Caco-2 (cell line): ENCODE measurements around the gene GDI2. TPM values are rescaled to one million over a fixed set of nuclear protein-coding genes. Genes with fewer than 3 reads are reported as not detected.

Experiments used
- BruUV-seq: library from RNA; stranded (reverse); fragments of 400-500 nt; replicated peaks from 2 replicates; lab custom pipeline; 2021; lab: Mats Ljungman, UMichigan
- CTCF ChIA-PET: fragments of 300-600 bp; sonication (Branson Sonifier 250); formaldehyde crosslinking; loops from one replicate; lab custom pipeline; 2022; ENCODE audit warnings: antibody characterized with exemption; lab: Charles Lee
- POLR2A ChIA-PET: fragments of 300-600 bp; sonication (Branson Sonifier 250); formaldehyde crosslinking; loops from one replicate; lab custom pipeline; 2022; ENCODE audit warnings: antibody characterized with exemption; lab: Charles Lee
- DNase-seq, 2 experiments: peaks; one replicate each; pipeline versions ENCODE4 v3.0.0 to v3.0.0-alpha.2; 2020 to 2022
- H3K27me3 ChIP-seq: replicated peaks from 2 replicates; pipeline ENCODE4 v1.6.0; 2011; ENCODE audit warnings: low read length; ENCODE audit not compliant: control insufficient read depth, insufficient read depth
- H3K36me3 ChIP-seq: 2 replicates; pipeline ENCODE4 v1.5.1; 2011; ENCODE audit warnings: low read length; ENCODE audit not compliant: control insufficient read depth, insufficient read depth
- H3K4me1 ChIP-seq: fragments of 250-450 bp; sonication (Bioruptor Pico); 2 replicates; pipeline ENCODE4 v1.5.1; 2020; ENCODE audit warnings: mild to moderate bottlenecking
- H3K4me3 ChIP-seq: 2 replicates; pipeline ENCODE4 v1.5.1; 2011; ENCODE audit warnings: low read depth, mild to moderate bottlenecking, control low read depth, low read length
- H3K9me3 ChIP-seq: fragments of 250-450 bp; sonication (Bioruptor Pico); 2 replicates; pipeline ENCODE4 v1.5.1; 2020; ENCODE audit warnings: mild to moderate bottlenecking, moderate library complexity
- H3K27ac Mint-ChIP-seq: one replicate; pipeline ENCODE4 v1.8.0; 2022; ENCODE audit warnings: mixed read lengths; ENCODE audit not compliant: unreplicated experiment
- H3K27me3 Mint-ChIP-seq: one replicate; pipeline ENCODE4 v1.8.0; 2022; ENCODE audit warnings: mixed read lengths; ENCODE audit not compliant: insufficient read depth, unreplicated experiment
- H3K36me3 Mint-ChIP-seq: one replicate; pipeline ENCODE4 v1.8.0; 2022; ENCODE audit warnings: mild to moderate bottlenecking, mixed read lengths; ENCODE audit not compliant: insufficient read depth, unreplicated experiment
- H3K4me1 Mint-ChIP-seq: one replicate; pipeline ENCODE4 v1.8.0; 2022; ENCODE audit warnings: low read depth, mixed read lengths; ENCODE audit not compliant: unreplicated experiment
- H3K4me3 Mint-ChIP-seq: one replicate; pipeline ENCODE4 v1.8.0; 2022; ENCODE audit warnings: mild to moderate bottlenecking, moderate library complexity, mixed read lengths; ENCODE audit not compliant: unreplicated experiment
- H3K9me3 Mint-ChIP-seq: one replicate; pipeline ENCODE4 v1.8.0; 2022; ENCODE audit warnings: mixed read lengths; ENCODE audit not compliant: unreplicated experiment
- CTCF ChIP-seq, 2 experiments: fragments of 200-600 bp in 1 of 2; IDR thresholded peaks; 1 replicate in 1 of 2; 2 replicates in 1 of 2; pipeline versions ENCODE4 v1.5.1 to v1.8.0; 2011 to 2022; ENCODE audit warnings: antibody characterized with exemption in 1 of 2, control low read depth in 1 of 2, inconsistent platforms in 1 of 2, low read depth in 1 of 2, low read length in 1 of 2, mild to moderate bottlenecking in 1 of 2, moderate library complexity in 1 of 2; ENCODE audit not compliant: insufficient read depth in 1 of 2, severe bottlenecking in 1 of 2, unreplicated experiment in 1 of 2
- intact Hi-C: fragments of 100-400 bp; cut with micrococcal nuclease; formaldehyde crosslinking; loops from one replicate; pipeline ENCODE4 v1.10.0; 2022; ENCODE audit not compliant: unreplicated experiment
- total RNA-seq: library from RNA; stranded (reverse); gene quantifications from 2 replicates; pipeline ENCODE4 v1.2.3, GENCODE V29; 2022

Gene GDI2
- total RNA-seq, 1 experiment from 2014 or later, result 446 TPM

DNA sequence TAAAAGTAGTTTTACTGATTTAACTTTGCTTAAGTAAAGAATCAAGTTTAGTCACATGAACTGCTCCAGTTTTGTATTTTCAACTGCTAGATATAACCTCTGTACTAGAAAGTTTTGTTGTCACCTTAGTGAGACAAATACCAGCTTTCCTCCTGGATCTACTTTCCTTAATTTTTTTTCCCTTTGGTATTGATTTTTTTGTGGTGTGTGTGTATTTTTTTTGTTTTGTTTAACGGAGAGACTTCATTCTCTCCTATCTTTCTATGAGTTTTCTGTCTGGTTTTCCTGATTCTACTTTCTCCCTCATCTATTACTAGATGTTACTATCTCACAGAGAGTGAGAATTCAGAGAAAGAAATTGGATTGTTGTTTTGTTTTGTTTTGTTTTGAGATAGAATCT, 76.6 kb downstream of the GDI2 start:
- no TSS peak for BruUV-seq
- Mint-ChIP-seq H3K9me3 (no peaks in the 10 kb centered on the region), H3K27me3 (no peaks in the 10 kb centered on the region), H3K36me3 (peaks cover 55% of the 10 kb centered on the region), H3K27ac (no peak overlapping the region), H3K4me3 (no peak overlapping the region), H3K4me1 (no peaks in the 10 kb centered on the region)
- intact Hi-C loops, result loop anchor here (5.0 kb wide), 1 partner anchor 104 kb away; no protein-coding TSS in a partner anchor
- no peak for TF ChIP-seq CTCF (IDR thresholded peaks at IDR 0.05; ENCODE audit: insufficient read depth in 1 of 2, low read depth in 1 of 2, low read length in 1 of 2, severe bottlenecking in 1 of 2, unreplicated experiment in 1 of 2)
- Histone ChIP-seq H3K36me3 (peaks cover 2% of the 10 kb centered on the region), H3K4me3 (no peak overlapping the region), H3K9me3 (no peaks in the 10 kb centered on the region), H3K27me3 (no peaks in the 10 kb centered on the region), H3K4me1 (no peaks in the 10 kb centered on the region)
- CTCF ChIA-PET, result interaction anchor here (0.6 kb wide), 1 partner anchor 72 kb away, joined by 7 read pairs; no protein-coding TSS in a partner anchor
- POLR2A ChIA-PET, result no interaction called here
- no peak for DNase-seq

DNA sequence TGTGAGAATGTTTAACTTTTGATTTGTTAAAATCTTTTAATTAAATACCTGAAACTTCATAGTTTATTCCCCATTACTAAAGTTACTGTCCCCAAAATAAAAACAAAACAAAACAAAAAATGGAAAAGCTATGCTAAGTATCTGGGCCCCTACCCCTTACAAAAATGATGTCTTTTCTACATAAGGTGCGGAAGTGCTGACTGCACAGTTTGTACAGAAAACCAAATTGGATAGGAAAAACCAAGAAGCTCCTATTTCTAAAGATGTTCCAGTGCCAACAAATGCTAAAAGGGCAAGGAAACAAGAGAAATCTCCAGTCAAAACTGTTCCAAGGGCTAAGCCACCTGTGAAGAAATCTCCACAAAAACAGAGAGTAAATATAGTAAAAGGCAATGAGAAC, 78.1 kb downstream of the GDI2 start:
- DNase-seq, result no peak
- intact Hi-C loops, result loop anchor here (5.0 kb wide), 1 partner anchor 103 kb away; no protein-coding TSS in a partner anchor
- Histone ChIP-seq H3K4me3 (no peak overlapping the region), H3K36me3 (no peaks in the 10 kb centered on the region), H3K27me3 (no peaks in the 10 kb centered on the region), H3K4me1 (no peaks in the 10 kb centered on the region), H3K9me3 (no peaks in the 10 kb centered on the region)
- Mint-ChIP-seq H3K36me3 (peaks cover 65% of the 10 kb centered on the region), H3K27ac (no peak overlapping the region), H3K9me3 (no peaks in the 10 kb centered on the region), H3K27me3 (no peaks in the 10 kb centered on the region), H3K4me3 (no peak overlapping the region), H3K4me1 (no peaks in the 10 kb centered on the region)
- POLR2A ChIA-PET, result no interaction called here
- no peak for TF ChIP-seq CTCF (IDR thresholded peaks at IDR 0.05; ENCODE audit: insufficient read depth in 1 of 2, low read depth in 1 of 2, low read length in 1 of 2, severe bottlenecking in 1 of 2, unreplicated experiment in 1 of 2)
- CTCF ChIA-PET, result no interaction called here
- no TSS peak for BruUV-seq

DNA sequence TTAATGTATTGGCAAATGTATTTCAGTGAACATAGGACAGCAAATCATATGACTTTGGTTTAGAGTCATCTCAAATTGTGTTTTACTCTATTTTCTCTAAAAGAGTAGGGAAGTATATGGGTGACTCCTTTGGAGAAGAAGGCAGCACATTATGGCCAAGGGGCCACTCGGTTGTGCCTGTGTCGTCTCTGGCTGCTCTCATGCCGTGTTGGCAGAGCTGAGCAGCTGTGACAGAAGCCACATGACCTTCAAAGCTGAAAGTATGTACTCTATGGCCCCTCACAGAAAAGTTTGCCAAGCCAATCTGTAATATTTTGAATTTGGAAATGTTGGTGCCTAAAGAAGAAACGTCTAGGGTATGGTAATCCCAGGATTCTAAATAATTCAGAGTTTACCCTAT, 81.1 kb downstream of the GDI2 start:
- Mint-ChIP-seq H3K9me3 (no peaks in the 10 kb centered on the region), H3K27ac (no peak overlapping the region), H3K4me3 (no peak overlapping the region), H3K36me3 (peaks cover 73% of the 10 kb centered on the region), H3K27me3 (no peaks in the 10 kb centered on the region), H3K4me1 (no peaks in the 10 kb centered on the region)
- H3K4me1 ChIP-seq, result no peaks in the 10 kb centered on the region
- H3K27me3 ChIP-seq, result no peaks in the 10 kb centered on the region
- CTCF ChIA-PET, result no interaction called here
- no peaks in the 10 kb centered on the region for H3K36me3 ChIP-seq
- POLR2A ChIA-PET, result no interaction called here
- DNase-seq, result no peak
- BruUV-seq, result no TSS peak
- H3K4me3 ChIP-seq, result no peak overlapping the region
- TF ChIP-seq CTCF (IDR thresholded peaks at IDR 0.05; ENCODE audit: insufficient read depth in 1 of 2, low read depth in 1 of 2, low read length in 1 of 2, severe bottlenecking in 1 of 2, unreplicated experiment in 1 of 2), result no peak
- no peaks in the 10 kb centered on the region for H3K9me3 ChIP-seq
- intact Hi-C loops, result no loop called here
